SKM-1 treated with dmso at 0.1 percent for 144 hours (cell line): ENCODE data around the gene ZCCHC3.
"Not testable (repeated sequence)": the region's sequence is repeated elsewhere in the genome, so short reads cannot be mapped to it uniquely, and the experiment has no call there.

Source experiments
- DNase-seq: peaks from one replicate; lab custom pipeline; 2025; ENCODE audit not compliant: unreplicated experiment; lab: John Stamatoyannopoulos, UW

Gene ZCCHC3

GRCh38 chr20:297098-297924 is at the start of gene ZCCHC3:
TSS of gene ZCCHC3 (plus strand) at chr20:297570. CDS start at chr20:297587, 17 bp downstream.
- DNase-seq, result peak; percentile 62

- no peak for DNase-seq
Observed at GRCh38 chr20:251354-251753, 46.0 kb upstream of the ZCCHC3 start.

- DNase-seq, result no peak
Observed at GRCh38 chr20:252801-253200, 44.6 kb upstream of the ZCCHC3 start.

DNA sequence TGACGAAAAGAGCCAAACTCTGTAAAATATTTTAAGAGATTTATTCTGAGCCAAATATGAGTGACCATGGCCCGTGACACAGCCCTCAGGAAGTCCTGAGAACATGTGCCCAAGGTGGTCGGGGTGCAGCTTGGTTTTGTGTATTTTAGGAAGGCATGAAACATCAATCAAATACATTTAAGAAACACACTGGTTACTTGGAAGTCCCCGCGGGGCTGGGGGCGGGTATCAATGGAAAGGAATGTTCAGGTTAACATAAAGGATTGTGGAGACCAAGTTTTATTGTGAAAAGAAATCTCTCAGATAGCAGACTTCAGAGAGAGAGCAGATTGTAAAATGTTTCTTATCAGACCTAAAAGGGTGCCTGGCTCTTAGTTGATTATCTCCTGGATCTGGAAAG is 43.9 kb upstream of the ZCCHC3 start:
- DNase-seq, result not testable (repeated sequence)

DNA sequence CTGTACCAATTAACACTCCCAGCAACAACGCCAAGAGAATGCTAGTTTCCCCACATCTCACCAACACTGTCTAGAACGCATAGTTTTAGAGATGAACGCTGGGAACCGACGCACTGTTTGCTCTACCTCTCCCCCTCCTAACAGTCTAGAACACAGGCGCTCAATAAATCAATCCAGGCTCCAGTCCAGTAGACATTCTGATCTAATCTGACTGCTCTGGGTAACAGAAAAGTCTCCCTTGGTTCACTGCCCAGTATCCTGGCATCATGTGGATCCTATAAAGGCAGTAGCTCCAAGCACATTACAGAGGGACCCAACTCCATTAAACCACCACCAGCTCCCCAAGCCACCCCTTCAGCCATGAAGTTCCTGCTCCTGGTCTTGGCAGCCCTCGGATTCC is 40.0 kb upstream of the ZCCHC3 start, which contains the start of gene DEFB132:
Gene DEFB132, plus strand, starts transcription at position 306 of the 400 bp plus-strand sequence. Its CDS starts 55 bp downstream, at position 361.
- DNase-seq, result no peak

DNA sequence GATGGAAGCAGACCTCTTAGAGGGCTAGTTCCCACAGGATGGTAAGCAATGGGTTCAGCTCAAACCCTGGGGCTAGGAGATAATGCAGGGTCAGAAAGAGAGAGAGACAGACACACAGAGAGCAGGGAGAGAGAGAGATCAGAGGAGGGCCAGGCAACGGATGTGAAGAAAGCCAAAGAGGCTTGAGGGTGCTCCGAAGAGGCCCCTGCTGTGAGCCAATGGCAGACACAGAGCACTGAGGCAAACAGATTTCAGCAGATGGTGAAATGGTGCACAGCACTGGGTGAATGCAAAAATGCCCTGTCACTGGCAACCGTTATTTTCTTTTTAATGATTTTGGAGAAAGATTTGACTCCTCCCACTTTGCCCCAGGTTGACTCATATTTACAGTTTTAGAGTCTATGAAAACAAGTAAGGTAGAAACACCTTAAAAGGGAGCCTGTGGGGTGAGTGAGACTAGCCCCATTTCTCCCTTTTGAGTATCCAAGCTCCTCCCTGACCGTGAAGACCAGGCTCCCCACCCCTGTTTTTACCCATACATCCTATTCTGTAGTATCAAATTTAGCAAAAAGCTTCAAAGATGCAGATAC is 39.0 kb upstream of the ZCCHC3 start:
- no peak for DNase-seq

DNA sequence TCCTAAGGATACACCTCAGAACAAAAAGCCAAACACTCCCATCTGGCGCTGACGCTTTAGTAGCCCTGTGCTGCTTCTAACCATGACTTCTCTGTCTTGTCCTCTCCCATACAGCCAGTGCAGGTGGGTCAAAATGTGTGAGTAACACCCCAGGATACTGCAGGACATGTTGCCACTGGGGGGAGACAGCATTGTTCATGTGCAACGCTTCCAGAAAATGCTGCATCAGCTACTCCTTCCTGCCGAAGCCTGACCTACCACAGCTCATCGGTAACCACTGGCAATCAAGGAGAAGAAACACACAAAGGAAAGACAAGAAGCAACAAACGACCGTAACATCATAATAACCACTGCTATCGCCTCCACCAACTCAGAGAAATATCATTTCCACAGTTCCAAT is 38.4 kb upstream of the ZCCHC3 start:
- DNase-seq, result no peak

GRCh38 chr20:259981-260380 is 37.4 kb upstream of the ZCCHC3 start:
- DNase-seq, result no peak

GRCh38 chr20:263701-264100 is 33.7 kb upstream of the ZCCHC3 start:
- no peak for DNase-seq

- peak; percentile 54 for DNase-seq
Observed at GRCh38 chr20:266596-267562, 30.5 kb upstream of the ZCCHC3 start.

DNA sequence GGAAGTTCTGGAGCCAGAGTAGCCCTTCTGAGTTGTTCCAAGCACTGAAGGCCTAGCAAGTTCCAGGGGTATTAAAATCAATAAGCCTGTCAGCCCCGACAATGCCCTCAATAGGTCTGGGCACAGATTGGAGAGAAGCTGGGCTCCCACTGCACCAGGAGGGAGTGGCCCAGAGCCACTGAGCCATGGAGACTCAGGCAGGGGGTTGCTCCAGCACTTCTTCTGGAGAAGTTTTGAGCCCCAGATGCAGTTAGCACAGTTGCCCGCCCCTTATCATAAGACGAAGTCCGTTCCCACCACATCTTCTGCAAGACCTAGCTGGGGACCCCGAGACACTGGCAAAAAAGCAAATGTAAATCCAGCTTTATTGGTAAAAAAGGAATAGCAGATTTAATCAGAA is 26.9 kb upstream of the ZCCHC3 start:
- no peak for DNase-seq

GRCh38 chr20:271069-271468 is 26.3 kb upstream of the ZCCHC3 start:
- DNase-seq, result no peak

- DNase-seq, result no peak
Observed at GRCh38 chr20:271528-271927, 25.8 kb upstream of the ZCCHC3 start.

DNA sequence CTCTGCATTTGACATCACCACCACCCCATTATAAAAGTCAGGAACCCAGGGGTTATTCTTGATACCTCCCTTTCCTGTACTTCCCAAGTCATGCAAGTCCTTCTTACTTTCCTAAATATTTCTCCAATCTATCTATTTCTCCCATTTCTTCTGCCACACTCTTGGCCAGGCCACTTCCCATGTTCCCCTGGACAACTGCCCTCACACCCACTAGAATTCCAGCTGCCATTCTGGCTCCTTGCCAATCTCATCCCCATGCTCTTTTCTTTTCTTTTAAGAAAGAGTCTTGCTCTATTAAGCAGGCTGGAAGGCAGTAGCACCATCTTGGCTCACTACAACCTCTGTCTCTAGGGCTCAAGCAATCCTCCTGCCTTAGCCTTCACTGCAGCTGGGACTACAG is 24.7 kb upstream of the ZCCHC3 start:
- DNase-seq, result no peak

DNA sequence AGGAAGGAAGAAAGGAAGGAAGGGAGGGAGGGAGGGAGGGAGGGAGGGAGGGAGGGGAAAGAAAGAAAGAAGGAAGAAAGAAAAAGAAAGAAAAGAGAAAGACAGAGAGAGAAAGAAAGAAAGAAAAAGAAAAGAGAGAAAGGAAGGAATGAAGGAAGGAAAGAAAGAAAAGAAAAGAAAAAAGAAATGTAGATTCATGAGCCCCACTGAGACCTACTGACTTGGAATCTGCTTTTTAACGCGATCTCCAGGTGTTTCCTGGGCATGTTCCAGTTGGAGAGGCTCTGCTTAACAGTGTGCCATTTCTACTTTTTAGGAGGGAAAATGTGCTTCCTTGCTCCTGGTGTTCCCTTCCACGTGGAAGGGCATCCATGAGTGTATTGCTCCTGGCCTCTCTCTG is 23.5 kb upstream of the ZCCHC3 start:
- DNase-seq, result no peak

- no peak for DNase-seq
Observed at GRCh38 chr20:275791-276190, 21.6 kb upstream of the ZCCHC3 start.

DNA sequence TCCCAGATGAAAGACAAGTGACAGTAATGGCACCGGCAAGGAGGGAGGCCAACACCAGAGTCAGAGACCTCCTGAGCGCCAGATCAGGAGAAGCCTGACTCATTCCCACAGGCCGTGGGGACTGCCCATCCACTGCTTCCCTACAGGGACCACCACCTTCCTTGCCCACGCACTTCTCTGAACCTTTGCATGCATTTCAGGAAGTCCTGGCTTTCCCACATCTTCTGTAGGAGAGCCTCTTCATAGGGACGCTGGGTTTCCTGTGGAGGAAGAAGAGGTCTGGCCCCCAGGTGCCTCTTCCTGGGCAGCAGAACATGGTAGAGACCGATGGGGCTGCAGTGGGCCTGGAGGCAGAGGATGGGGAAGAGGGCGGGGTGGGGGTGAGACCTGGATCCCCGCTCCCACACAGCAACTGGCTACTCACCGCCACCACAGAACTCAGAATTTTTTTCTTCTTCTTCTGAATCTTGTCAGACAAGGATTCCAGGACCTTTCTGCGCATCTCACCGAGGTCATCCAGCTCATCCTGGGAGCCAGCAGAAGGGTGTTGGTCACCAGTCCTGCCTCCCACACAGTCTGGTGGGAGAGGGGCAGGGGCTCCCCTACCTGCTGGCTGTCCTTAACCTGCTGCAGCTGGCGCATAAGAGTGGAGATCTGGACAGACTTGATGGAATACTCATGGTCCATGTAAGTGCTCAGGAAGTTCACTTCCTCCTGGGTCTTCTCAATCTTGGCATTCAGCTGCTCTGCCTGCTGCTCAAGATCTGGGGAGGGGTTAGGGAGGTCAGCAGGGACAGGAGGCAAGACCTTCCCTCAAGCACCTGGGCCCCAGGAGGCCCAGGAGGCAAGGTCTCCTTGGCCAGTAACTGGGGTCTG is 20.5 kb upstream of the ZCCHC3 start:
- DNase-seq, result no peak

GRCh38 chr20:277496-277781 is 19.9 kb upstream of the ZCCHC3 start:
- DNase-seq, result no peak

DNA sequence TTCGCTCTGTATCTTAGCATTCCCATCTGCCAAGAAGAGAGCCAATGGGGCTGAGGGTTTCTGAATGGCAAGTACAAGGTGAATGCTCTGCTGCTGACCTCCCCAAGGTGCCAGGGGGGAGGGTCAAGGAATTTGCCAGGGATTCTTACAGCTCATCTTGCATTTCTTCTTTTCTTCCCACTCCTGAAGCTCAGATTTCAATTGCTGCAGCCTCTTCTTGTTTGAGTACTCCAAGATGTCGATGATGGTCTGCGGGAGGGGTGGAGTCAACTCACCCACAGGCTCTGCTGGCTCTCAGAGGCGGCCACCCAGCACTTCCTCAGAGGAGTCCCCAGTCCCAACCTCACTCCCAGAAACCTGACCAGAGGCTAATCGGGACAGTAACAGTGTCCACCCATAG is 19.2 kb upstream of the ZCCHC3 start:
- no peak for DNase-seq
